Esophagus muscularis mucosa (tissue), 4 donors: Measurements from ENCODE around the gene DSP. TPM values are rescaled to one million over a fixed set of nuclear protein-coding genes. Genes with fewer than 3 reads are reported as not detected.

Experiments
- DNase-seq: peaks from one replicate; pipeline ENCODE4 v3.0.0-alpha.2; 2017; ENCODE audit errors: extremely low spot score
- H3K27ac ChIP-seq, 4 donors: fragments of 200-600 bp; sonication (generic); replicated peaks in 1 of 4; 1 replicate in 3 of 4; 2 replicates in 1 of 4; pipeline ENCODE4 v1.5.1; 2016 to 2019; ENCODE audit warnings: mild to moderate bottlenecking in 1 of 4
- H3K27me3 ChIP-seq, 4 donors: fragments of 200-600 bp; sonication (generic); one replicate each; pipeline versions ENCODE4 v1.5.1 to v1.6.0; 2016 to 2019
- H3K36me3 ChIP-seq, 4 donors: fragments of 200-600 bp; sonication (generic); one replicate each; pipeline ENCODE4 v1.5.1; 2016 to 2019
- H3K4me1 ChIP-seq, 4 donors: fragments of 200-600 bp; sonication (generic); one replicate each; pipeline ENCODE4 v1.5.1; 2016 to 2019
- H3K4me3 ChIP-seq, 4 donors: fragments of 200-600 bp; sonication (generic); 1 replicate in 2 of 4; 2 replicates in 2 of 4; pipeline ENCODE4 v1.5.1; 2016 to 2019; ENCODE audit warnings: mild to moderate bottlenecking in 4 of 4, moderate library complexity in 1 of 4
- H3K9me3 ChIP-seq, 4 donors: fragments of 200-600 bp; sonication (generic); 1 replicate in 3 of 4; 2 replicates in 1 of 4; pipeline ENCODE4 v1.5.1; 2016 to 2019
- CTCF ChIP-seq, 3 experiments: fragments of 200-600 bp in 2 of 3; fragments of 450-650 bp in 1 of 3; sonication (generic) in 2 of 3; IDR thresholded peaks; one replicate each; pipeline ENCODE4 v1.5.1; 2017 to 2019; ENCODE audit warnings: antibody characterized with exemption in 3 of 3, mild to moderate bottlenecking in 2 of 3, moderate library complexity in 1 of 3
- EP300 ChIP-seq: sonication (generic); formaldehyde crosslinking; IDR thresholded peaks from one replicate; pipeline ENCODE4 v1.6.1; 2017; ENCODE audit warnings: antibody characterized with exemption
- POLR2A ChIP-seq: fragments of 450-650 bp; IDR thresholded peaks from one replicate; pipeline ENCODE4 v1.6.1; 2017; ENCODE audit warnings: antibody characterized with exemption, moderate library complexity, mild to moderate bottlenecking, low read depth
- POLR2AphosphoS5 ChIP-seq, 2 donors: sonication (generic); formaldehyde crosslinking; IDR thresholded peaks; one replicate each; pipeline ENCODE4 v1.6.1; 2017; ENCODE audit warnings: antibody characterized with exemption in 2 of 2
- WGBS: methylation state at CpG from one replicate; pipeline ENCODE4 v1.1.5; 2018; 5-methylcytosine and 5-hydroxymethylcytosine counted together
- intact Hi-C: fragments of 100-400 bp; cut with DNase I; formaldehyde crosslinking; loops from one replicate; pipeline ENCODE4 v1.15.1; 2023
- total RNA-seq, 4 donors: library from RNA; depleted of rRNA; stranded (reverse); fragments of >200 nt; gene quantifications; one replicate each; pipeline versions ENCODE4 v1.1.0 to v1.2.1, GENCODE V29; 2016

DSP gene
- total RNA-seq, 4 donors from 2014 or later: 2.1 to 9.4 (median 5.9) TPM

- TF ChIP-seq POLR2AphosphoS5 (IDR thresholded peaks at IDR 0.05) (no peak), CTCF (IDR thresholded peaks at IDR 0.05) (no peak), EP300 (no peak), POLR2A (no peak)
- intact Hi-C loops: no loop called here
- Histone ChIP-seq H3K9me3 (no peaks in the 10 kb centered on the region), H3K27ac (no peak overlapping the region), H3K4me1 (no peaks in the 10 kb centered on the region), H3K27me3 (peaks cover 0 to 50% (median 0%) of the 10 kb centered on the region in 4 donors), H3K36me3 (peaks cover 0 to 80% (median 0%) of the 10 kb centered on the region in 4 donors), H3K4me3 (no peak overlapping the region)
- peak; percentile 83 for DNase-seq
- 77% methylated on average over 4 of the region's 4 CpGs for WGBS
Measured at GRCh38 chr6:7566617-7567173, 25.2 kb downstream of the DSP start.

- H3K9me3 ChIP-seq: no peaks in the 10 kb centered on the region
- no peak overlapping the region for H3K4me3 ChIP-seq
- 55% methylated on average over 3 of the region's 3 CpGs for WGBS
- DNase-seq: no peak
- TF ChIP-seq EP300: no peak
- no peak for TF ChIP-seq POLR2A
- no peak for TF ChIP-seq POLR2AphosphoS5 (IDR thresholded peaks at IDR 0.05)
- no peak for TF ChIP-seq CTCF (IDR thresholded peaks at IDR 0.05)
- no peak overlapping the region for H3K27ac ChIP-seq
- peaks cover 0 to 93% (median 0%) of the 10 kb centered on the region in 4 donors for H3K36me3 ChIP-seq
- no peaks in the 10 kb centered on the region for H3K4me1 ChIP-seq
- intact Hi-C loops: no loop called here
- H3K27me3 ChIP-seq: peaks cover 0 to 44% (median 0%) of the 10 kb centered on the region in 4 donors
Measured at GRCh38 chr6:7568021-7568420, 26.6 kb downstream of the DSP start.

GRCh38 chr6:7569082-7569481 is 27.6 kb downstream of the DSP start:
- H3K36me3 ChIP-seq: peaks cover 0 to 86% (median 0%) of the 10 kb centered on the region in 4 donors
- intact Hi-C loops: no loop called here
- WGBS: 95% methylated on average over 13 of the region's 13 CpGs
- TF ChIP-seq EP300 (no peak), CTCF (IDR thresholded peaks at IDR 0.05) (no peak), POLR2AphosphoS5 (IDR thresholded peaks at IDR 0.05) (no peak)
- no peak overlapping the region for H3K27ac ChIP-seq
- DNase-seq: no peak
- H3K9me3 ChIP-seq: no peaks in the 10 kb centered on the region
- H3K4me1 ChIP-seq: no peaks in the 10 kb centered on the region
- no peak overlapping the region for H3K4me3 ChIP-seq
- peaks cover 0 to 35% (median 0%) of the 10 kb centered on the region in 4 donors for H3K27me3 ChIP-seq

- TF ChIP-seq POLR2AphosphoS5 (IDR thresholded peaks at IDR 0.05) (no peak), POLR2A (no peak), CTCF (IDR thresholded peaks at IDR 0.05) (no peak), EP300 (no peak)
- Histone ChIP-seq H3K4me1 (no peaks in the 10 kb centered on the region), H3K9me3 (no peaks in the 10 kb centered on the region), H3K27me3 (peaks cover 0 to 25% (median 0%) of the 10 kb centered on the region in 4 donors), H3K27ac (no peak overlapping the region), H3K36me3 (peaks cover 0 to 92% (median 0%) of the 10 kb centered on the region in 4 donors), H3K4me3 (no peak overlapping the region)
- intact Hi-C loops: no loop called here
- no peak for DNase-seq
- WGBS: 89% methylated on average over 9 of the region's 9 CpGs
Measured at GRCh38 chr6:7572213-7572943, 30.9 kb downstream of the DSP start.
